Mesothelial cell of epicardium (in vitro differentiated cells): ENCODE measurements around the gene LARGE2. TPM values are rescaled to one million over a fixed set of nuclear protein-coding genes. Genes with fewer than 3 reads are reported as not detected.

ENCODE experiments used
- DNase-seq, 2 experiments: peaks; one replicate each; pipeline ENCODE4 v3.0.0; 2021; ENCODE audit warnings: low spot score in 2 of 2; ENCODE audit not compliant: unreplicated experiment in 2 of 2
- H3K27ac Mint-ChIP-seq: 2 replicates; pipeline ENCODE4 v1.8.0; 2021; ENCODE audit warnings: mixed read lengths
- H3K27me3 Mint-ChIP-seq: 2 replicates; pipeline ENCODE4 v1.8.0; 2021; ENCODE audit warnings: low read depth, mixed read lengths
- H3K36me3 Mint-ChIP-seq: 2 replicates; pipeline ENCODE4 v1.8.0; 2021; ENCODE audit warnings: mixed read lengths
- H3K4me1 Mint-ChIP-seq: 2 replicates; pipeline ENCODE4 v1.8.0; 2021; ENCODE audit warnings: mixed read lengths
- H3K4me3 Mint-ChIP-seq: 2 replicates; pipeline ENCODE4 v1.8.0; 2021; ENCODE audit warnings: mild to moderate bottlenecking, moderate library complexity, mixed read lengths
- H3K9me3 Mint-ChIP-seq: 2 replicates; pipeline ENCODE4 v1.8.0; 2021; ENCODE audit warnings: mixed read lengths
- total RNA-seq: library from RNA; stranded (reverse); gene quantifications from 3 replicates; pipeline ENCODE4 v1.2.1, GENCODE V29; 2021
- TF ChIP-seq, protein P1 (sequence below): fragments of 200-600 bp; sonication (generic); IDR thresholded peaks from one replicate; pipeline ENCODE4 v1.5.0; 2021; ENCODE audit warnings: antibody characterized with exemption; ENCODE audit not compliant: unreplicated experiment

The LARGE2 gene
- total RNA-seq, 1 donor from 2014 or later = 5.2 TPM

DNA sequence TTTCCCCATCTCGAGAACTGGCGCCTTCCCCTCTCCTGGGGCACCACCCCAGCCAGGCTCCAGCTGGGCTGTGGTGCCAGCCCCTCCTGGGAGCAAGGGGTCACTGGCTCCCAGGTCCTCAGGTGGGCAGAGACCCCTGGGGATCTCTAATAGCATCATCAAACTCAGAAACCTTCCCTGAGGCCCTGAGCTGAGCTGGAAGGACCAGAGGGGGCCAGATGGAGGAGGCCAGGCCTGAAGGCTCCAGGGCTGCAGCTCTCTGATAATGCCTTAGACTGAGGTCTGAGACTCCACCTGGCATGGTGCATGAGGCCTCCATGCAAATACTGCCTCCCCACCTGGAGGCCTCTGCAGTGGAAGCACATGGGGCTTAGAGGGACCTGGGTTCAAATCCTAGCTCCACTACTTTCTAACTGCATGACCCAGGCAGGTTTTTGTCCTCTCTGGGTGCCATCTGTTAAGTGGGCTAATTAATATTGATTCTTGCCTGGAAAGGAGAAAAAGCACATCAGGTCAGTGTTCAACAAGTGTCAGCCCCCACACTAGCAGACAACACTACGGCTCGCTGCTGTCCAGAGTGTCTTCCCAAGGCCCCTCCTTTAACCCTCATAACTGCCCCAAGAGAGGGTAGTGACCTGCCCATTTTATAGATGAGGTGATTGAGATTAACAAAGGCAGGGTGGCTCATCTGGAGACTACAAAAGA, 35.5 kb upstream of the LARGE2 start:
- TF ChIP-seq, protein P1, sequence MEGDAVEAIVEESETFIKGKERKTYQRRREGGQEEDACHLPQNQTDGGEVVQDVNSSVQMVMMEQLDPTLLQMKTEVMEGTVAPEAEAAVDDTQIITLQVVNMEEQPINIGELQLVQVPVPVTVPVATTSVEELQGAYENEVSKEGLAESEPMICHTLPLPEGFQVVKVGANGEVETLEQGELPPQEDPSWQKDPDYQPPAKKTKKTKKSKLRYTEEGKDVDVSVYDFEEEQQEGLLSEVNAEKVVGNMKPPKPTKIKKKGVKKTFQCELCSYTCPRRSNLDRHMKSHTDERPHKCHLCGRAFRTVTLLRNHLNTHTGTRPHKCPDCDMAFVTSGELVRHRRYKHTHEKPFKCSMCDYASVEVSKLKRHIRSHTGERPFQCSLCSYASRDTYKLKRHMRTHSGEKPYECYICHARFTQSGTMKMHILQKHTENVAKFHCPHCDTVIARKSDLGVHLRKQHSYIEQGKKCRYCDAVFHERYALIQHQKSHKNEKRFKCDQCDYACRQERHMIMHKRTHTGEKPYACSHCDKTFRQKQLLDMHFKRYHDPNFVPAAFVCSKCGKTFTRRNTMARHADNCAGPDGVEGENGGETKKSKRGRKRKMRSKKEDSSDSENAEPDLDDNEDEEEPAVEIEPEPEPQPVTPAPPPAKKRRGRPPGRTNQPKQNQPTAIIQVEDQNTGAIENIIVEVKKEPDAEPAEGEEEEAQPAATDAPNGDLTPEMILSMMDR = no peak
- peaks cover 50% of the 10 kb centered on the region for H3K27me3 Mint-ChIP-seq
- no peaks in the 10 kb centered on the region for H3K36me3 Mint-ChIP-seq
- peak overlapping the region; percentile 51 for H3K4me3 Mint-ChIP-seq
- H3K27ac Mint-ChIP-seq = no peak overlapping the region
- peaks cover 3% of the 10 kb centered on the region for H3K4me1 Mint-ChIP-seq
- no peak for DNase-seq
- no peaks in the 10 kb centered on the region for H3K9me3 Mint-ChIP-seq

DNA sequence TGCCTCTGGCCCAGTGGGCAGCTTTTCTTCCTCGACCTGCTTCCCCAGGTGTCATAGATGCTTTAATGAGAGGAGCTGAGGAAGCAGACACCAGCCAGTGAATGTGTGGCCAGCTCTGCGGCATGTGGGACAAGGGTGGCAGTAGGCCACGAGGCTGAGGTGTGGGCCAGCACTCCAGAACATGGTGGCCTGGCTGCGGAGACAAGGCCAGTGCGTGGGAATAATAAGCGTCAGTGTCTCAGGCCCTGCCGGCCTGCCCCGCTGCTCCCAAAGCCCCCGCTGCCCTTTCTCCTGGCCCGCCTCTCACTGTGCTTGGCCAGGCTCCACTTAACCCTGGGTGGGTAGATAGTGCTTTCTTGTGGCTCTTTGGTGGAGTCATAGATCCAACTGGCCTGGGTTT, 34.9 kb upstream of the LARGE2 start:
- no peaks in the 10 kb centered on the region for H3K9me3 Mint-ChIP-seq
- H3K4me3 Mint-ChIP-seq = no peak overlapping the region
- DNase-seq = no peak
- H3K36me3 Mint-ChIP-seq = no peaks in the 10 kb centered on the region
- TF ChIP-seq, protein P1 = no peak
- H3K27ac Mint-ChIP-seq = no peak overlapping the region
- peaks cover 3% of the 10 kb centered on the region for H3K4me1 Mint-ChIP-seq
- H3K27me3 Mint-ChIP-seq = peaks cover 50% of the 10 kb centered on the region

DNA sequence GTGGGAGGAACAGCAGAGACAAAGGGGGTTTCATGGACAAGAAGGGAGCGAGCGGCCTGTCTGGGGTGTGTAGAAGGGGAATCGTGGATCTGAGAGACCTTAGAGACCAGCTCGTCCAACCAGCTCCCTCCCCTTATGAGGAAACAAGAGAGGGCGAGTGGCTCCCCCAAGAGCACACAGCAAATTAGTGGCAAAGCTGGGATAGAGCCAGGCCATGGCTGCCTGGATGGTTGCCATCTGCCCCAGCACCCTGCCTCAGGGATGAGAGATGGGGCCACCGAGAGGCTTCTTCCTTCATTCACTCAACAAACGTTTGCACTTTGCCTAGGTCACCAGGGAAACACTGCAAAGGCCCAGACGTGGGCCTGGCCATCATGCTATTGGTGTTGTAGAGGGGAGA, 32.9 kb upstream of the LARGE2 start:
- no peaks in the 10 kb centered on the region for H3K9me3 Mint-ChIP-seq
- H3K27ac Mint-ChIP-seq = no peak overlapping the region
- no peak overlapping the region for H3K4me3 Mint-ChIP-seq
- peaks cover 48% of the 10 kb centered on the region for H3K27me3 Mint-ChIP-seq
- H3K36me3 Mint-ChIP-seq = no peaks in the 10 kb centered on the region
- no peak for DNase-seq
- peaks cover 3% of the 10 kb centered on the region for H3K4me1 Mint-ChIP-seq
- TF ChIP-seq, protein P1 = no peak

DNA sequence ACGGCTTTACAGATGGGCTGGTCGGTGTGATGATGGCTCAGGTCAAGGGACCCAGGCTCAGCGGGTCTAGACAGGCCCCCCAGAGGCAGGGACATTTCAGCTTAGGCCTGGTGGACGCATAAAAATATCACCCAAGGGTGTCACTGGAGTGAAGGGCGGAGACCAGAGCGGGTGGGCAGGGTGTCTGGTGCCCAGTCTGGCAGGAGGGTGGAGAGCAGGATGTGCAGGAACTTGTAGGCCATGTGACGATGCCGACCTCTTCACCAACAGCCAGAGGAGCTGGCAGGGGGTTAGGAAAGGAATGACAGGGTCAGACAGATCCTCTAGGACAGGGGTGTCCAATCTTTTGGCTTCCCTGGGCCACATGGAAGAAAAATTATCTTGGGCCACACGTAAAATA, 32.5 kb upstream of the LARGE2 start:
- Mint-ChIP-seq H3K4me3 (no peak overlapping the region), H3K27ac (no peak overlapping the region), H3K27me3 (peaks cover 44% of the 10 kb centered on the region), H3K9me3 (no peaks in the 10 kb centered on the region), H3K4me1 (peaks cover 3% of the 10 kb centered on the region), H3K36me3 (no peaks in the 10 kb centered on the region)
- TF ChIP-seq, protein P1 = no peak
- DNase-seq = no peak

DNA sequence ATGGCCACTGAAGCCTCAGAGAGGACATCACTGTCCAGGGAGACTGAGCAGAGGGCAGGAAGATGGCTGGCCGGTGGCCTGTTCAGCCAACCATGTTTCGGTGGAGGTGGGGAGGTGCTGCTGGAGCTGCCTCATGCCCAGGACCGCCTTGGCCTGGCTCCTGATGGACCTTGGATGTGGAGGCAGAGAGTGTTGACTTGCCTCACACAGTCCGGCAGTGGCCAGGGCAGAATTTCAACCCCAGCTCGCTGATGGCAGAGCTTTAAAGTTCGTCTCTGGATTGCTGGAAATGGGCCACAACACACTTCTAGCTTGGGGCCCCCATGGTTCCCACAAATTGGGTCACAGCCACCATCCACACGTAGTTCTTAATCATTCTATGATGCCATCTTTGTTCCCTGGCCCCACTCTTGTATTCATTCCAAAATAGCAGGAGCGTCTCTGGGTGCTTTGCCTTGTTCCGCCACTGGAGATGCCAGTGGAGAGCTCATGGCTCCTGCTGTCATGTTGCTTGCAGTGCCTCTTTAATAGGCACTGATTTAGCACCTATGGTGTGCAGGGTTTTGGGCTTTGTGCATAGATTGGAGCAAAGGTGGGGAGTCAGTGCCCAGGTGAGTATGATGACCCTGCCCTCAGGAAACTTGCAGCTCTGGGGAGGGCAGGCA, 31.4 kb upstream of the LARGE2 start:
- Mint-ChIP-seq H3K4me3 (no peak overlapping the region), H3K9me3 (no peaks in the 10 kb centered on the region), H3K27ac (no peak overlapping the region), H3K4me1 (no peaks in the 10 kb centered on the region), H3K36me3 (no peaks in the 10 kb centered on the region), H3K27me3 (peaks cover 39% of the 10 kb centered on the region)
- TF ChIP-seq, protein P1 = no peak
- no peak for DNase-seq
